ENCODE data around the gene CDC42. TPM values are rescaled to one million over a fixed set of nuclear protein-coding genes. Genes with fewer than 3 reads are reported as not detected.
A peak's percentile ranks its signal among the peaks of the same experiment; 100 is the strongest.

CDC42 gene
- total and polyA plus RNA-seq, 2 of the 13 experiments (the other 11 are each of a cell fraction or from before 2014, with no cell fraction given): 138 to 237 TPM

DNA sequence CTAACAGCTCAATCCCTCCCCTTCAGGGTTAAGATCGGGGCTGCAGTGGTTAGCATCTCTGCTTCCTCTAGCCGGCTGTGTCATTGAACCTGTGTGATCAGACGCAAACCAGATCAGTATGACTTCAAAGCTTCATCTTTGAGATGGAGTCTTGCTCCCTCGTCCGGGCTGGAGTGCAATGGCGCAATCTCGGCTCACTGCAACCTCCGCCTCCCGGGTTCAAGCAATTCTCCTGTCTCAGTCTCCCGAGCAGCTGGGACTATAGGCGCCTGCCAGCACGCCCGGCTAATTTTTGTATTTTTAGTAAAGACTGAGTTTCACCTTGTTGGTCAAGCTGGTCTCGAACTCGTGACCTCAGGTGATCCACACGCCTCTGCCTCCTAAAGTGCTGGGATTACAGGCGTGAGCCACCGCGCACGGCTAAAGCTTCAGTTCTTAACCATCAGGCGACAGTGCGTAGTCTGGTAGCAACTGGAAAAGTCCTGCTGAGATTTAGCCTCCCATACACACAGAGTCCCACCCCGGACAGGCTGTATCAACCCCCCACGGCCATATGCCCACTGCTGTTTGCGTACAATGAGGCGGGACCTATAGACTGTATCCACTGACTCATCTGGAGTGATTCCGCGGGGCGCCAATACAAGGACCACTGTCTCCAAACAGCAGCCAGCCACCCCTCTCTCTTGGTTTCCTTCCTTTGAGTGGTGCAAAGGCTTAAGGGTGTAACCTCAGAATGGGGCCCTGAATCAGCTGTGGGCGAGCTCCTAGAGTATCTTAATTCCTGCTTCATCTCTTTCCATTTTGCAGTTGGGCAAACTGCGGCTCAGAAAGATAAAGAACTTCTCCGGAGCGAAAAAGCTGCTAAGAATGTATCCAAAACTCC is 27.8 kb upstream of the CDC42 start (continued):
- TF ChIP-seq, protein P1, sequence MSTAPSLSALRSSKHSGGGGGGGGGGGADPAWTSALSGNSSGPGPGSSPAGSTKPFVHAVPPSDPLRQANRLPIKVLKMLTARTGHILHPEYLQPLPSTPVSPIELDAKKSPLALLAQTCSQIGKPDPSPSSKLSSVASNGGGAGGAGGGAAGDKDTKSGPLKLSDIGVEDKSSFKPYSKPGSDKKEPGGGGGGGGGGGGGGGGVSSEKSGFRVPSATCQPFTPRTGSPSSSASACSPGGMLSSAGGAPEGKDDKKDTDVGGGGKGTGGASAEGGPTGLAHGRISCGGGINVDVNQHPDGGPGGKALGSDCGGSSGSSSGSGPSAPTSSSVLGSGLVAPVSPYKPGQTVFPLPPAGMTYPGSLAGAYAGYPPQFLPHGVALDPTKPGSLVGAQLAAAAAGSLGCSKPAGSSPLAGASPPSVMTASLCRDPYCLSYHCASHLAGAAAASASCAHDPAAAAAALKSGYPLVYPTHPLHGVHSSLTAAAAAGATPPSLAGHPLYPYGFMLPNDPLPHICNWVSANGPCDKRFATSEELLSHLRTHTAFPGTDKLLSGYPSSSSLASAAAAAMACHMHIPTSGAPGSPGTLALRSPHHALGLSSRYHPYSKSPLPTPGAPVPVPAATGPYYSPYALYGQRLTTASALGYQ (CRISPR knock-in tag; IDR thresholded peaks at IDR 0.05): no peak; the same call in 1 of the 2 replicates
- TF ChIP-seq ZSCAN25 (CRISPR knock-in tag; IDR thresholded peaks at IDR 0.05): peak; percentile 66; the same call in 1 of the 2 replicates
- TF ChIP-seq, protein P2, sequence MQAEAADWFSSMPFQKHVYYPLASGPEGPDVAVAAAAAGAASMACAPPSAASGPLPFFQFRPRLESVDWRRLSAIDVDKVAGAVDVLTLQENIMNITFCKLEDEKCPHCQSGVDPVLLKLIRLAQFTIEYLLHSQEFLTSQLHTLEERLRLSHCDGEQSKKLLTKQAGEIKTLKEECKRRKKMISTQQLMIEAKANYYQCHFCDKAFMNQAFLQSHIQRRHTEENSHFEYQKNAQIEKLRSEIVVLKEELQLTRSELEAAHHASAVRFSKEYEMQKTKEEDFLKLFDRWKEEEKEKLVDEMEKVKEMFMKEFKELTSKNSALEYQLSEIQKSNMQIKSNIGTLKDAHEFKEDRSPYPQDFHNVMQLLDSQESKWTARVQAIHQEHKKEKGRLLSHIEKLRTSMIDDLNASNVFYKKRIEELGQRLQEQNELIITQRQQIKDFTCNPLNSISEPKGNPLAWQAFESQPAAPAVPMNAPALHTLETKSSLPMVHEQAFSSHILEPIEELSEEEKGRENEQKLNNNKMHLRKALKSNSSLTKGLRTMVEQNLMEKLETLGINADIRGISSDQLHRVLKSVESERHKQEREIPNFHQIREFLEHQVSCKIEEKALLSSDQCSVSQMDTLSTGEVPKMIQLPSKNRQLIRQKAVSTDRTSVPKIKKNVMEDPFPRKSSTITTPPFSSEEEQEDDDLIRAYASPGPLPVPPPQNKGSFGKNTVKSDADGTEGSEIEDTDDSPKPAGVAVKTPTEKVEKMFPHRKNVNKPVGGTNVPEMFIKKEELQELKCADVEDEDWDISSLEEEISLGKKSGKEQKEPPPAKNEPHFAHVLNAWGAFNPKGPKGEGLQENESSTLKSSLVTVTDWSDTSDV (CRISPR knock-in tag; IDR thresholded peaks at IDR 0.05): 0 out of 2 replicates have a peak, but pooled peaks have one; percentile 26

DNA sequence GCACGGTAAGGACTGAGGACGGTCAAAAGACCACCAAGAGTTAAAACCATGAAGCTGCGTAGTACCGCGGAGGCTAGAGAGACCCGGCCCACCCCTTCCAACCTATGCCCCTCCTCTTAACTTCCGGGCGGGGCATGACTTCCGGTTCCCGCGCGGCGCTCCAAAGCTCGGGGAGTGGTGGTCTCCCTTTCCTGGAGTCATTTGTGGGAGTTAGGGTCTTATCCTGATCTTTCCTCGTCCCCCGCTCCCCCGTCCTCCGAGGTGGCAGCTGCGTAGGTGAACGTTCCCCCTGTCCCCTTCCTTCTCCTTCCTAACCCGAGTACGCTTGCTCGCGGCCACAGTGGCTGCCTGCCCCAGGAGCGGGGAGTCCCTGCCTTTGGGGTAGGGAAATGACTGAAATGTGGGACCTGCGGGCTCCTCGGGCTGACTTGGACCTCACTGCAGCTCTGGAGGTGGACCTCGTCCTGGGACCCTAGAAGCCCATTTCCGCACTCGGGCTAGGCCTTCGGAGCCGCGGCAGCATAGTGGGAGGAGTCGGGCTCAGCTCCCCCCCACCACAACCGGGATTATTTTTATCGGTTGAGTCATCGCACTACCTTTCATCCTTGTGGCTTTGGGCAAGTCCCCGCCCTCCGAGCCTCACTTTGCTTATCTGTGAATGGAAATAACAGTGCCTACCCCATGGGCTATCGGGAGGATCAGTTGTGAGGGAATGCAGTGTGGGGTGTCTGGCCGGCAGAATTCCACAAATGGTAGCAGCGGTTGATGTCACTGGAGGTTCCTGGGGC is 26.9 kb upstream of the CDC42 start:
- H3K9ac ChIP-seq (ENCODE audit: insufficient read depth, low read depth, low read length): peak overlapping the region; percentile 96
- peak overlapping the region; percentile 94 for H3K27ac ChIP-seq (ENCODE audit: extremely low read length, insufficient read depth, low read length)
- ATAC-seq (peak; percentile 96), DNase-seq (ENCODE audit: low spot score) (peak; percentile 89), FAIRE-seq (peak; percentile 90)
- BruUV-seq (replicated peaks): TSS peak; percentile 86
- in situ Hi-C loops (cut with HindIII; ENCODE audit: extremely low pct_ligation_motif_present, low pct_unique_long_range_greater_than_20kb) (no loop called here), intact Hi-C loops (cut with micrococcal nuclease; ENCODE audit: unreplicated experiment) (no loop called here)
- ChIA-PET CTCF (ENCODE audit: low intra/inter-chr PET ratio, low total read pairs) (interaction anchor here (0.6 kb wide), 1 partner anchor 951 kb away, joined by 3 read pairs; no protein-coding TSS in a partner anchor), POLR2A (interaction anchor here (0.8 to 3.1 kb wide), 9 partner anchors 10 to 243 kb away, joined by 3 to 42 read pairs (median 6); partner anchors contain the start of genes CDC42 and USP48)
- H4K20me1 ChIP-seq (ENCODE audit: insufficient read depth, low read length): no peaks in the 10 kb centered on the region
- H3K79me2 ChIP-seq (ENCODE audit: insufficient read depth, low read length): peaks cover 5% of the 10 kb centered on the region
- H3K4me1 ChIP-seq (ENCODE audit: insufficient read depth, low read length): peaks cover 34% of the 10 kb centered on the region
- H3K4me3 ChIP-seq (replicated peaks in 1 of 3; ENCODE audit: insufficient read depth in 1 of 3, low read depth in 2 of 3, low read length in 3 of 3): peak overlapping the region; percentile 72 to 90 (median 87)
- H3K36me3 ChIP-seq (replicated peaks in 1 of 2; ENCODE audit: control insufficient read depth in 1 of 2, insufficient read depth in 2 of 2, low read length in 2 of 2): no peaks in the 10 kb centered on the region
- no peaks in the 10 kb centered on the region; a peak in 1 of 5 replicates for H3K27me3 ChIP-seq (ENCODE audit: control insufficient read depth in 1 of 2, insufficient read depth in 2 of 2, low read length in 2 of 2)
- H2AFZ ChIP-seq (ENCODE audit: low read length): no peak overlapping the region
- H3K9me3 ChIP-seq (ENCODE audit: low read length): no peaks in the 10 kb centered on the region
- WGBS (ENCODE audit: low lambda C conversion rate): 1% methylated on average over 41 of the region's 42 CpGs
- peak overlapping the region; percentile 96 for H3K4me2 ChIP-seq (ENCODE audit: low read depth, low read length)
- TF ChIP-seq LCORL (IDR thresholded peaks at IDR 0.05): no peak
- TF ChIP-seq LCORL (CRISPR knock-in tag; IDR thresholded peaks at IDR 0.05): no peak
- no peak for TF ChIP-seq PRPF4 (IDR thresholded peaks at IDR 0.05; ENCODE audit: low read depth, low read length, poor library complexity, severe bottlenecking)
- TF ChIP-seq GATAD1 (CRISPR knock-in tag; IDR thresholded peaks at IDR 0.05): peak; percentile 94
- TF ChIP-seq, protein P3, sequence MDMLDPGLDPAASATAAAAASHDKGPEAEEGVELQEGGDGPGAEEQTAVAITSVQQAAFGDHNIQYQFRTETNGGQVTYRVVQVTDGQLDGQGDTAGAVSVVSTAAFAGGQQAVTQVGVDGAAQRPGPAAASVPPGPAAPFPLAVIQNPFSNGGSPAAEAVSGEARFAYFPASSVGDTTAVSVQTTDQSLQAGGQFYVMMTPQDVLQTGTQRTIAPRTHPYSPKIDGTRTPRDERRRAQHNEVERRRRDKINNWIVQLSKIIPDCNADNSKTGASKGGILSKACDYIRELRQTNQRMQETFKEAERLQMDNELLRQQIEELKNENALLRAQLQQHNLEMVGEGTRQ (IDR thresholded peaks at IDR 0.05; ENCODE audit: low read depth, low read length): no peak
- TF ChIP-seq, protein P3 (CRISPR knock-in tag; IDR thresholded peaks at IDR 0.05; ENCODE audit: borderline replicate concordance): no peak
- no peak; the same call in 1 of the 2 replicates for TF ChIP-seq NKX3-1 (CRISPR knock-in tag; IDR thresholded peaks at IDR 0.05)
- TF ChIP-seq ZNF431 (CRISPR knock-in tag; IDR thresholded peaks at IDR 0.05; ENCODE audit: borderline replicate concordance, low read depth): no peak
- TF ChIP-seq YEATS2 (CRISPR knock-in tag; IDR thresholded peaks at IDR 0.05; ENCODE audit: borderline replicate concordance): peak; percentile 83
- peak; percentile 79; the same call in 1 of the 2 replicates for TF ChIP-seq IRF2 (CRISPR knock-in tag; IDR thresholded peaks at IDR 0.05)

Measured in HepG2 (cell line).